HG02970 (cell line): Measurements from ENCODE around the gene RAPH1.
"Not testable (repeated sequence)": the region's sequence is repeated elsewhere in the genome, so short reads cannot be mapped to it uniquely, and the experiment has no call there.

Source experiments
- ATAC-seq: cut with Tn5 transposase; IDR thresholded peaks from one replicate; pipeline ENCODE4 v1.9.1; 2021; ENCODE audit warnings: mild to moderate bottlenecking, moderate library complexity, moderate number of reproducible peaks; ENCODE audit not compliant: unreplicated experiment, low FRiP score

The RAPH1 gene

GRCh38 chr2:203438528-203438927, 96.6 kb downstream of the RAPH1 start:
- no peak for ATAC-seq

GRCh38 chr2:203437511-203437910, 97.6 kb downstream of the RAPH1 start:
- ATAC-seq, result no peak

- ATAC-seq, result no peak
Observed at GRCh38 chr2:203436496-203436895, 98.6 kb downstream of the RAPH1 start.

GRCh38 chr2:203432811-203433210, 102.3 kb downstream of the RAPH1 start:
- no peak for ATAC-seq

GRCh38 chr2:203431391-203432185, 103.5 kb downstream of the RAPH1 start:
- ATAC-seq, result no peak

GRCh38 chr2:203429643-203430042, 105.5 kb downstream of the RAPH1 start:
- ATAC-seq, result not testable (repeated sequence)

GRCh38 chr2:203427061-203427460, 108.0 kb downstream of the RAPH1 start:
- no peak for ATAC-seq

- ATAC-seq, result no peak
Observed at GRCh38 chr2:203418271-203418670, 116.8 kb downstream of the RAPH1 start.

- no peak for ATAC-seq
Observed at GRCh38 chr2:203413796-203414195, 121.3 kb downstream of the RAPH1 start.

- ATAC-seq, result no peak
Observed at GRCh38 chr2:203412546-203413331, 122.4 kb downstream of the RAPH1 start.

GRCh38 chr2:203407496-203407895, 127.6 kb downstream of the RAPH1 start:
- no peak for ATAC-seq

GRCh38 chr2:203404996-203405395, 130.1 kb downstream of the RAPH1 start:
- no peak for ATAC-seq

GRCh38 chr2:203400805-203401585, 134.1 kb downstream of the RAPH1 start:
- no peak for ATAC-seq

- ATAC-seq, result no peak
Observed at GRCh38 chr2:203399031-203399430, 136.1 kb downstream of the RAPH1 start.

GRCh38 chr2:203396667-203397066, 138.4 kb downstream of the RAPH1 start:
- ATAC-seq, result no peak

GRCh38 chr2:203395858-203396257, 139.2 kb downstream of the RAPH1 start:
- ATAC-seq, result no peak

GRCh38 chr2:203394519-203395227, 140.4 kb downstream of the RAPH1 start:
- no peak for ATAC-seq

- not testable (repeated sequence) for ATAC-seq
Observed at GRCh38 chr2:203388153-203388552, 146.9 kb downstream of the RAPH1 start.

- no peak for ATAC-seq
Observed at GRCh38 chr2:203383038-203383437, 152.1 kb downstream of the RAPH1 start.

GRCh38 chr2:203379156-203379555, 155.9 kb downstream of the RAPH1 start:
- no peak for ATAC-seq
